Esophagus muscularis mucosa (tissue), 4 donors: ENCODE results near the gene SPRED1.

Experiments used
- EP300 ChIP-seq: sonication (generic); formaldehyde crosslinking; IDR thresholded peaks from one replicate; pipeline ENCODE4 v1.6.1; 2017; ENCODE audit warnings: antibody characterized with exemption
- POLR2A ChIP-seq: fragments of 450-650 bp; IDR thresholded peaks from one replicate; pipeline ENCODE4 v1.6.1; 2017; ENCODE audit warnings: antibody characterized with exemption, moderate library complexity, mild to moderate bottlenecking, low read depth
- POLR2AphosphoS5 ChIP-seq, 2 donors: sonication (generic); formaldehyde crosslinking; IDR thresholded peaks; one replicate each; pipeline ENCODE4 v1.6.1; 2017; ENCODE audit warnings: antibody characterized with exemption in 2 of 2
- TF ChIP-seq, protein P1 (sequence below), 3 experiments: fragments of 200-600 bp in 2 of 3; fragments of 450-650 bp in 1 of 3; sonication (generic) in 2 of 3; IDR thresholded peaks; one replicate each; pipeline ENCODE4 v1.5.1; 2017 to 2019; ENCODE audit warnings: antibody characterized with exemption in 3 of 3, mild to moderate bottlenecking in 2 of 3, moderate library complexity in 1 of 3

DNA sequence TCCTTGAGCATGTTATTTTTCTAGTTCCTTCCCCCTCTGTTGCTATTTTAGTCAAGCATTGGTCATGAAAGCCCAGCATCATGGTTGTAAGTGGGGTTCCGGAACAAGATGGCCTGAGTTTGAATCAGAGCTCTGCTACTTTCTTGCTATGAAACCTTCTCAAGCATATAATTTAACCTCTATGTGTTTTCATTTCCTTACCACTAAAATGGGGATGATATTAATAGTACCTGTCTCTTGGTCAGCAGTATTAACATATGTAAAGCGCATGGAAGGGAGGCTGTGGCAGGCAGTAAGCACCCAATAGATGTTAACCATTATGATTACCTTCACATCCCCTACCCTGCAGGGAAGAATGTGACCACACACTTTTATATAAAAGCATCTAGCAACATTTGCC lies 14.3 kb upstream of the SPRED1 start:
- TF ChIP-seq, protein P1, sequence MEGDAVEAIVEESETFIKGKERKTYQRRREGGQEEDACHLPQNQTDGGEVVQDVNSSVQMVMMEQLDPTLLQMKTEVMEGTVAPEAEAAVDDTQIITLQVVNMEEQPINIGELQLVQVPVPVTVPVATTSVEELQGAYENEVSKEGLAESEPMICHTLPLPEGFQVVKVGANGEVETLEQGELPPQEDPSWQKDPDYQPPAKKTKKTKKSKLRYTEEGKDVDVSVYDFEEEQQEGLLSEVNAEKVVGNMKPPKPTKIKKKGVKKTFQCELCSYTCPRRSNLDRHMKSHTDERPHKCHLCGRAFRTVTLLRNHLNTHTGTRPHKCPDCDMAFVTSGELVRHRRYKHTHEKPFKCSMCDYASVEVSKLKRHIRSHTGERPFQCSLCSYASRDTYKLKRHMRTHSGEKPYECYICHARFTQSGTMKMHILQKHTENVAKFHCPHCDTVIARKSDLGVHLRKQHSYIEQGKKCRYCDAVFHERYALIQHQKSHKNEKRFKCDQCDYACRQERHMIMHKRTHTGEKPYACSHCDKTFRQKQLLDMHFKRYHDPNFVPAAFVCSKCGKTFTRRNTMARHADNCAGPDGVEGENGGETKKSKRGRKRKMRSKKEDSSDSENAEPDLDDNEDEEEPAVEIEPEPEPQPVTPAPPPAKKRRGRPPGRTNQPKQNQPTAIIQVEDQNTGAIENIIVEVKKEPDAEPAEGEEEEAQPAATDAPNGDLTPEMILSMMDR (IDR thresholded peaks at IDR 0.05) = no peak
- no peak for TF ChIP-seq POLR2AphosphoS5 (IDR thresholded peaks at IDR 0.05)
- no peak for TF ChIP-seq EP300
- TF ChIP-seq POLR2A = no peak
